CD14-positive monocyte (primary cell): ENCODE results near the gene PDE8A. TPM values are rescaled to one million over a fixed set of nuclear protein-coding genes. Genes with fewer than 3 reads are reported as not detected.

Source experiments
- DNase-seq, 3 donors: peaks; one replicate each; pipeline ENCODE4 v3.0.0-alpha.2; 2011 to 2022
- H2AFZ ChIP-seq: 2 replicates; pipeline ENCODE4 v1.6.0; 2012; ENCODE audit warnings: mild to moderate bottlenecking, low read depth, low read length, inconsistent platforms; ENCODE audit not compliant: insufficient read depth, poor library complexity, severe bottlenecking
- H3K27ac ChIP-seq, 2 donors: 1 replicate in 1 of 2; 2 replicates in 1 of 2; pipeline ENCODE4 v1.5.1; 2012 to 2013; ENCODE audit warnings: low read length in 2 of 2, control low read depth in 1 of 2, inconsistent platforms in 1 of 2, low read depth in 1 of 2, mild to moderate bottlenecking in 1 of 2
- H3K27me3 ChIP-seq, 2 donors: one replicate each; pipeline versions ENCODE4 v1.6.0 to v1.6.1; 2011 to 2013; ENCODE audit warnings: low read length in 2 of 2; ENCODE audit not compliant: control insufficient read depth in 2 of 2, insufficient read depth in 2 of 2
- H3K36me3 ChIP-seq, 2 donors: replicated peaks in 1 of 2; 1 replicate in 1 of 2; 2 replicates in 1 of 2; pipeline versions ENCODE4 v1.5.1 to v1.6.1; 2012 to 2013; ENCODE audit warnings: low read length in 2 of 2, control low read depth in 1 of 2, inconsistent platforms in 1 of 2, mild to moderate bottlenecking in 1 of 2; ENCODE audit not compliant: insufficient read depth in 2 of 2, control insufficient read depth in 1 of 2
- H3K4me1 ChIP-seq, 2 donors: 1 replicate in 1 of 2; 2 replicates in 1 of 2; pipeline versions ENCODE4 v1.5.1 to v1.6.1; 2012 to 2013; ENCODE audit warnings: low read length in 2 of 2, control low read depth in 1 of 2, inconsistent platforms in 1 of 2, mild to moderate bottlenecking in 1 of 2, moderate library complexity in 1 of 2; ENCODE audit not compliant: insufficient read depth in 2 of 2, control insufficient read depth in 1 of 2
- H3K4me2 ChIP-seq: replicated peaks from 2 replicates; pipeline ENCODE3; 2012; ENCODE audit warnings: low read length, moderate library complexity, mild to moderate bottlenecking; ENCODE audit not compliant: poor library complexity, severe bottlenecking; ENCODE audit errors: extremely low read depth
- H3K4me3 ChIP-seq, 3 experiments: fragments of 200-600 bp in 1 of 3; sonication (generic) in 1 of 3; replicated peaks in 1 of 3; 1 replicate in 2 of 3; 2 replicates in 1 of 3; pipeline ENCODE4 v1.5.1; 2011 to 2013; ENCODE audit warnings: low read length in 3 of 3, mild to moderate bottlenecking in 3 of 3, control low read depth in 2 of 3, low read depth in 2 of 3, inconsistent platforms in 1 of 3, moderate library complexity in 1 of 3
- H3K79me2 ChIP-seq: 2 replicates; pipeline ENCODE4 v1.6.0; 2012; ENCODE audit warnings: mild to moderate bottlenecking, control low read depth, inconsistent platforms, low read length, moderate library complexity; ENCODE audit not compliant: insufficient read depth
- H3K9ac ChIP-seq: 2 replicates; pipeline ENCODE4 v1.6.0; 2017; ENCODE audit warnings: low read length, mild to moderate bottlenecking; ENCODE audit not compliant: insufficient read depth, poor library complexity, severe bottlenecking
- H3K9me3 ChIP-seq, 2 donors: replicated peaks in 1 of 2; 1 replicate in 1 of 2; 2 replicates in 1 of 2; pipeline versions ENCODE4 v1.5.1 to v1.6.1; 2012 to 2013; ENCODE audit warnings: low read length in 2 of 2, control low read depth in 1 of 2; ENCODE audit not compliant: control insufficient read depth in 1 of 2, insufficient read depth in 1 of 2
- H4K20me1 ChIP-seq: 2 replicates; pipeline ENCODE4 v1.6.0; 2012; ENCODE audit warnings: mild to moderate bottlenecking, low read length, control low read depth, moderate library complexity; ENCODE audit not compliant: insufficient read depth
- H3K27ac Mint-ChIP-seq, 7 donors: one replicate each; pipeline ENCODE4 v1.8.0; 2020; ENCODE audit warnings: mild to moderate bottlenecking in 7 of 7, mixed read lengths in 7 of 7, moderate library complexity in 6 of 7, inconsistent platforms in 2 of 7
- H3K27me3 Mint-ChIP-seq, 3 donors: one replicate each; pipeline ENCODE4 v1.8.0; 2021 to 2022; ENCODE audit warnings: low read depth in 3 of 3, mild to moderate bottlenecking in 3 of 3, mixed read lengths in 3 of 3, moderate library complexity in 3 of 3, inconsistent platforms in 1 of 3
- H3K36me3 Mint-ChIP-seq, 2 donors: one replicate each; pipeline ENCODE4 v1.8.0; 2020; ENCODE audit warnings: mixed read lengths in 2 of 2, inconsistent platforms in 1 of 2, mild to moderate bottlenecking in 1 of 2
- H3K4me1 Mint-ChIP-seq: one replicate; pipeline ENCODE4 v1.8.0; 2020; ENCODE audit warnings: mild to moderate bottlenecking, mixed read lengths
- H3K4me3 Mint-ChIP-seq, 2 donors: one replicate each; pipeline ENCODE4 v1.8.0; 2020; ENCODE audit warnings: mild to moderate bottlenecking in 2 of 2, mixed read lengths in 2 of 2, moderate library complexity in 1 of 2
- H3K9me3 Mint-ChIP-seq, 7 donors: one replicate each; pipeline ENCODE4 v1.8.0; 2020 to 2022; ENCODE audit warnings: mixed read lengths in 7 of 7, mild to moderate bottlenecking in 6 of 7, moderate library complexity in 6 of 7, inconsistent platforms in 2 of 7
- CTCF ChIP-seq: fragments of 200-600 bp; IDR thresholded peaks from one replicate; pipeline ENCODE4 v1.8.0; 2022; ENCODE audit warnings: antibody characterized with exemption, mild to moderate bottlenecking
- WGBS: methylation state at CpG from one replicate; pipeline ENCODE4 v1.1.5; 2013; ENCODE audit warnings: missing lambda C conversion rate; ENCODE audit not compliant: insufficient coverage; 5-methylcytosine and 5-hydroxymethylcytosine counted together
- intact Hi-C, 2 donors: fragments of 100-400 bp; cut with micrococcal nuclease; formaldehyde crosslinking; loops; one replicate each; pipeline versions ENCODE4 v1.15.0 to v1.15.1; 2023
- polyA plus RNA-seq, 3 donors: library from polyadenylated mRNA; depleted of rRNA in 1 of 3; unstranded in 2 of 3; stranded (reverse) in 1 of 3; fragments of 300-500 nt in 2 of 3; fragments of >200 nt in 1 of 3; fragmentation: Illumina TruSeq in 2 of 3; gene quantifications; 1 replicate in 2 of 3; 2 replicates in 1 of 3; pipeline ENCODE4 v1.2.3, GENCODE V29; 2012 to 2021

The PDE8A gene
- polyA plus RNA-seq, 3 donors, result 2.8 to 33.4 (median 4.9) TPM

- Mint-ChIP-seq H3K4me3 (no peak overlapping the region), H3K36me3 (peaks cover 6 to 12% of the 10 kb centered on the region in 2 donors), H3K4me1 (peaks cover 53% of the 10 kb centered on the region), H3K27me3 (no peaks in the 10 kb centered on the region), H3K27ac (no peak overlapping the region), H3K9me3 (no peaks in the 10 kb centered on the region)
- no peak overlapping the region for H3K4me3 ChIP-seq
- H3K27ac ChIP-seq, result no peak overlapping the region
- H3K9me3 ChIP-seq, result no peaks in the 10 kb centered on the region
- intact Hi-C loops, result loop anchor here in 1 of 2 donors (10.0 kb wide), 1 partner anchor 46 kb away; no protein-coding TSS in a partner anchor
- WGBS, result 80% methylated on average over 1 of the region's 5 CpGs
- no peaks in the 10 kb centered on the region for H3K27me3 ChIP-seq
- no peak overlapping the region for H3K4me2 ChIP-seq
- H4K20me1 ChIP-seq, result peaks cover 71% of the 10 kb centered on the region
- peaks cover 50% of the 10 kb centered on the region for H3K79me2 ChIP-seq
- no peak overlapping the region for H3K9ac ChIP-seq
- H3K36me3 ChIP-seq, result no peaks in the 10 kb centered on the region
- no peak for DNase-seq
- no peak for TF ChIP-seq CTCF
- H3K4me1 ChIP-seq, result peaks cover 37 to 46% of the 10 kb centered on the region in 2 donors
- no peak overlapping the region for H2AFZ ChIP-seq
Observed at GRCh38 chr15:85000937-85001336, 19.3 kb downstream of the PDE8A start.

- Mint-ChIP-seq H3K36me3 (peaks cover 6 to 10% of the 10 kb centered on the region in 2 donors), H3K4me1 (peaks cover 57% of the 10 kb centered on the region), H3K4me3 (no peak overlapping the region), H3K27ac (no peak overlapping the region), H3K27me3 (no peaks in the 10 kb centered on the region), H3K9me3 (no peaks in the 10 kb centered on the region)
- peaks cover 66% of the 10 kb centered on the region for H4K20me1 ChIP-seq
- H3K4me1 ChIP-seq, result peaks cover 37 to 46% of the 10 kb centered on the region in 2 donors
- no peak for TF ChIP-seq CTCF
- no peak overlapping the region for H3K4me2 ChIP-seq
- H3K9ac ChIP-seq, result no peak overlapping the region
- intact Hi-C loops, result loop anchor here in 1 of 2 donors (10.0 kb wide), 1 partner anchor 48 kb away; no protein-coding TSS in a partner anchor
- peak in 1 of 3 donors; percentile 43 for DNase-seq
- no peaks in the 10 kb centered on the region for H3K27me3 ChIP-seq
- H2AFZ ChIP-seq, result no peak overlapping the region
- H3K4me3 ChIP-seq, result no peak overlapping the region
- H3K36me3 ChIP-seq, result no peaks in the 10 kb centered on the region
- peaks cover 54% of the 10 kb centered on the region for H3K79me2 ChIP-seq
- no CpG with 5 or more reads among the region's 4 CpGs for WGBS
- peak overlapping the region in 1 of 2 donors; percentile 83 for H3K27ac ChIP-seq
- H3K9me3 ChIP-seq, result no peaks in the 10 kb centered on the region
Observed at GRCh38 chr15:85002517-85002916, 20.9 kb downstream of the PDE8A start.
